ENCODE measurements around the gene TTLL13. TPM values are rescaled to one million over a fixed set of nuclear protein-coding genes. Genes with fewer than 3 reads are reported as not detected.
"Not testable (repeated sequence)": the region's sequence is repeated elsewhere in the genome, so short reads cannot be mapped to it uniquely, and the experiment has no call there.

Gene TTLL13
- total RNA-seq, 4 donors from 2014 or later = 0.32 to 0.42 TPM; not detected in 2

GRCh38 chr15:90287946-90288345 lies 38.6 kb downstream of the TTLL13 start:
- WGBS = 82% methylated on average over 6 of the region's 6 CpGs
- peak; percentile 24 for DNase-seq (ENCODE audit: extremely low spot score)
- no peak overlapping the region for H3K4me3 ChIP-seq
- TF ChIP-seq EP300 (IDR thresholded peaks at IDR 0.05) (no peak), POLR2A (IDR thresholded peaks at IDR 0.05; ENCODE audit: low read depth) (no peak), POLR2AphosphoS5 (IDR thresholded peaks at IDR 0.05) (no peak)
- TF ChIP-seq, protein P1, sequence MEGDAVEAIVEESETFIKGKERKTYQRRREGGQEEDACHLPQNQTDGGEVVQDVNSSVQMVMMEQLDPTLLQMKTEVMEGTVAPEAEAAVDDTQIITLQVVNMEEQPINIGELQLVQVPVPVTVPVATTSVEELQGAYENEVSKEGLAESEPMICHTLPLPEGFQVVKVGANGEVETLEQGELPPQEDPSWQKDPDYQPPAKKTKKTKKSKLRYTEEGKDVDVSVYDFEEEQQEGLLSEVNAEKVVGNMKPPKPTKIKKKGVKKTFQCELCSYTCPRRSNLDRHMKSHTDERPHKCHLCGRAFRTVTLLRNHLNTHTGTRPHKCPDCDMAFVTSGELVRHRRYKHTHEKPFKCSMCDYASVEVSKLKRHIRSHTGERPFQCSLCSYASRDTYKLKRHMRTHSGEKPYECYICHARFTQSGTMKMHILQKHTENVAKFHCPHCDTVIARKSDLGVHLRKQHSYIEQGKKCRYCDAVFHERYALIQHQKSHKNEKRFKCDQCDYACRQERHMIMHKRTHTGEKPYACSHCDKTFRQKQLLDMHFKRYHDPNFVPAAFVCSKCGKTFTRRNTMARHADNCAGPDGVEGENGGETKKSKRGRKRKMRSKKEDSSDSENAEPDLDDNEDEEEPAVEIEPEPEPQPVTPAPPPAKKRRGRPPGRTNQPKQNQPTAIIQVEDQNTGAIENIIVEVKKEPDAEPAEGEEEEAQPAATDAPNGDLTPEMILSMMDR (IDR thresholded peaks at IDR 0.05) = no peak
- H3K27ac ChIP-seq (replicated peaks in 1 of 4) = no peak overlapping the region
- intact Hi-C loops (cut with DNase I) = no loop called here
- no peaks in the 10 kb centered on the region for H3K36me3 ChIP-seq
- peaks cover 0 to 7% (median 0%) of the 10 kb centered on the region in 4 donors for H3K4me1 ChIP-seq
- no peaks in the 10 kb centered on the region for H3K27me3 ChIP-seq
- no peaks in the 10 kb centered on the region for H3K9me3 ChIP-seq

DNA sequence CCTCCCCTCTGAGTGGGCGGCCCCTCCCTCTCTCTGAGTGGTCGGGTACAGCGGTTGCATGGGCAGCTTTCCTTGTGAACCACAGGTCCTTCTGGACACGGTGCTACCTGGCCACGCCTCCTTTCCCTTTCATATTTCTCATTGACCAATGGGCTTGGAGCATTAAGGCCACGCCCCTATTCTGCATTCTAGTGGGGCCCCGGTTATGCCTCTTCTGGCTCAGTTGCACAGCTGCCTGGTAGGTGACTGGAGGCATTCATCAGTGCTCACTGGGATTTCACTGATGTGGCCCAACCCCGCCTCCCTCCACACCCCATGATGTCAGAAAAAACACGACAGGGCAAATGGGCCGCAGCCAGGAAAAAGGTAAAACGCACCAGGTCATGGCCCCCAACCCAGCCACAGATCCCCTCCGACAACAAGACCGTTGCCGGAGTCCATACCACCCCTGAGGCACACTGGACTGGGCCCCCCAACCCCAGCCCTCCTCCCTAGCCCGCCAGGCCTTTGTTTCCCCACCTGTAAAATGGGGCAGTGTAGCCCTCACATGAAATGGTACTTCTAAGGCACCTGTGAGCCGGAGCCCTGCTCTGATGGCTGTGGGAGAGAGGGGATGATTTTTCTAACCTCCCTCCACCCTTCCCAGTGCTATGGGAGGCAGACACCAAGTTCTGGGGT lies 42.5 kb downstream of the TTLL13 start:
- Histone ChIP-seq H3K27ac (replicated peaks in 1 of 4) (no peak overlapping the region), H3K4me1 (peaks cover 0 to 16% (median 11%) of the 10 kb centered on the region in 4 donors), H3K36me3 (no peaks in the 10 kb centered on the region), H3K9me3 (no peaks in the 10 kb centered on the region), H3K4me3 (no peak overlapping the region), H3K27me3 (peaks cover 0 to 5% (median 0%) of the 10 kb centered on the region in 4 donors)
- intact Hi-C loops (cut with DNase I) = no loop called here
- DNase-seq (ENCODE audit: extremely low spot score) = no peak
- 78% methylated on average over 16 of the region's 16 CpGs for WGBS
- TF ChIP-seq POLR2AphosphoS5 (IDR thresholded peaks at IDR 0.05) (no peak), EP300 (IDR thresholded peaks at IDR 0.05) (no peak), POLR2A (IDR thresholded peaks at IDR 0.05; ENCODE audit: low read depth) (no peak)
- TF ChIP-seq, protein P1 (IDR thresholded peaks at IDR 0.05) = no peak

- DNase-seq (ENCODE audit: extremely low spot score); H3K9me3 ChIP-seq; intact Hi-C loops (cut with DNase I); H3K4me3 ChIP-seq; H3K27ac ChIP-seq (replicated peaks in 1 of 4); H3K36me3 ChIP-seq; H3K27me3 ChIP-seq: not testable (repeated sequence)
- peaks cover 0 to 14% (median 9%) of the 10 kb centered on the region in 4 donors for H3K4me1 ChIP-seq
- peak in 1 of 2 donors; percentile 23 for TF ChIP-seq POLR2AphosphoS5 (IDR thresholded peaks at IDR 0.05)
- TF ChIP-seq, protein P1 (IDR thresholded peaks at IDR 0.05) = peak; percentile 64 to 93 (median 67)
- 56% methylated on average over 12 of the region's 13 CpGs for WGBS
These were observed 43.9 kb downstream of the TTLL13 start for GRCh38 chr15:90293040-90293810.

GRCh38 chr15:90294159-90294558 lies 44.8 kb downstream of the TTLL13 start:
- H3K4me3 ChIP-seq = no peak overlapping the region
- H3K27ac ChIP-seq (replicated peaks in 1 of 4) = no peak overlapping the region
- no peaks in the 10 kb centered on the region for H3K36me3 ChIP-seq
- intact Hi-C loops (cut with DNase I) = no loop called here
- 83% methylated on average over 5 of the region's 6 CpGs for WGBS
- H3K4me1 ChIP-seq = peaks cover 0 to 14% (median 9%) of the 10 kb centered on the region in 4 donors
- H3K9me3 ChIP-seq = no peaks in the 10 kb centered on the region
- no peak for DNase-seq (ENCODE audit: extremely low spot score)
- TF ChIP-seq POLR2AphosphoS5 (IDR thresholded peaks at IDR 0.05) (no peak), EP300 (IDR thresholded peaks at IDR 0.05) (no peak), POLR2A (IDR thresholded peaks at IDR 0.05; ENCODE audit: low read depth) (no peak)
- TF ChIP-seq, protein P1 (IDR thresholded peaks at IDR 0.05) = no peak
- H3K27me3 ChIP-seq = peaks cover 0 to 5% (median 0%) of the 10 kb centered on the region in 4 donors

Measured in esophagus muscularis mucosa (tissue), 4 donors.